ENCODE results near the gene GNB4. TPM values are rescaled to one million over a fixed set of nuclear protein-coding genes. Genes with fewer than 3 reads are reported as not detected.

The GNB4 gene
- total and polyA plus RNA-seq, 9 of the 15 experiments (the other 6 are each of a cell fraction or from before 2014, with no cell fraction given) = 6.8 to 36.7 (median 21.4) TPM

DNA sequence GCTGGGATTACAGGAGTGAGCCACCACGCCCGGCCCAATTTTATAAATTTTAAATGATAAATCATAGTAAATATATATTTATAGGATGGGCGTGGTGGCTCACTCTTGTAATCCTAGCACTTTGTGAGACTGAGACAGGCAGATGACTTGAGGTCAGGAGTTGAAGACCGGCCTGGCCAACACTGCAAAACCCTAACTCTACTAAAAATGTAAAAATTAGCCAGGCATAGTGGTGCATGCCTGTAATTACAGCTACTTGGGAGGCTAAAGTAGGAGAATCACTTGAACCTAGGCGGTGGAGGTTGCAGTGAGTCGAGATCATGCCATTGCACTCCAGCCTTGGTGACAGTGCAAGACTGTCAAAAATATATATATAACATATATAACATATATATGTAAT is 77.3 kb downstream of the GNB4 start:
- H3K4me1 ChIP-seq (replicated peaks in 1 of 2; ENCODE audit: control insufficient read depth in 2 of 2, insufficient read depth in 2 of 2, low read length in 2 of 2) = peaks cover 4 to 17% of the 10 kb centered on the region in 2 experiments; a peak in 4 of 5 replicates
- no peak overlapping the region for H3K9ac ChIP-seq (ENCODE audit: insufficient read depth in 1 of 2, low read depth in 2 of 2, low read length in 2 of 2)
- ATAC-seq (peak; percentile 30), DNase-seq (ENCODE audit: extremely low read depth in 1 of 4, low spot score in 3 of 4) (peak in 1 of 4 experiments; percentile 51), FAIRE-seq (no peak)
- CTCF ChIA-PET (ENCODE audit: low intra/inter-chr PET ratio) = no interaction called here
- BruUV-seq (replicated peaks) = no TSS peak
- POLR2A ChIA-PET = interaction anchor here (0.6 to 1.6 kb wide), 6 partner anchors 9 to 188 kb away, joined by 3 to 7 read pairs (median 3); no protein-coding TSS in a partner anchor
- no peaks in the 10 kb centered on the region for H3K79me2 ChIP-seq (ENCODE audit: control insufficient read depth, insufficient read depth, low read length)
- peak overlapping the region; percentile 42; the same call in 1 of the 3 replicates for H3K27ac ChIP-seq (ENCODE audit: extremely low read depth, low read depth, low read length)
- TF ChIP-seq SMAD4 (CRISPR knock-in tag; conservative IDR thresholded peaks at IDR 0.05) = 0 out of 2 replicates have a peak, but pooled peaks have one; percentile 15
- TF ChIP-seq, protein P1, sequence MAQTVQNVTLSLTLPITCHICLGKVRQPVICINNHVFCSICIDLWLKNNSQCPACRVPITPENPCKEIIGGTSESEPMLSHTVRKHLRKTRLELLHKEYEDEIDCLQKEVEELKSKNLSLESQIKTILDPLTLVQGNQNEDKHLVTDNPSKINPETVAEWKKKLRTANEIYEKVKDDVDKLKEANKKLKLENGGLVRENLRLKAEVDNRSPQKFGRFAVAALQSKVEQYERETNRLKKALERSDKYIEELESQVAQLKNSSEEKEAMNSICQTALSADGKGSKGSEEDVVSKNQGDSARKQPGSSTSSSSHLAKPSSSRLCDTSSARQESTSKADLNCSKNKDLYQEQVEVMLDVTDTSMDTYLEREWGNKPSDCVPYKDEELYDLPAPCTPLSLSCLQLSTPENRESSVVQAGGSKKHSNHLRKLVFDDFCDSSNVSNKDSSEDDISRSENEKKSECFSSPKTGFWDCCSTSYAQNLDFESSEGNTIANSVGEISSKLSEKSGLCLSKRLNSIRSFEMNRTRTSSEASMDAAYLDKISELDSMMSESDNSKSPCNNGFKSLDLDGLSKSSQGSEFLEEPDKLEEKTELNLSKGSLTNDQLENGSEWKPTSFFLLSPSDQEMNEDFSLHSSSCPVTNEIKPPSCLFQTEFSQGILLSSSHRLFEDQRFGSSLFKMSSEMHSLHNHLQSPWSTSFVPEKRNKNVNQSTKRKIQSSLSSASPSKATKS (CRISPR knock-in tag; IDR thresholded peaks at IDR 0.05) = no peak
- 0 out of 3 replicates have a peak, but pooled peaks of 1 of the 2 experiments have one; percentile 13 for TF ChIP-seq CBX3 (IDR thresholded peaks at IDR 0.05; ENCODE audit: borderline replicate concordance in 1 of 2, low read length in 2 of 2)
- TF ChIP-seq MYNN (IDR thresholded peaks at IDR 0.05) = no peak
- no peak for TF ChIP-seq MYNN (CRISPR knock-in tag; IDR thresholded peaks at IDR 0.05)
- no peak for TF ChIP-seq MEF2A (IDR thresholded peaks at IDR 0.05; ENCODE audit: control insufficient read depth, low read depth, low read length)
- TF ChIP-seq, protein P2, sequence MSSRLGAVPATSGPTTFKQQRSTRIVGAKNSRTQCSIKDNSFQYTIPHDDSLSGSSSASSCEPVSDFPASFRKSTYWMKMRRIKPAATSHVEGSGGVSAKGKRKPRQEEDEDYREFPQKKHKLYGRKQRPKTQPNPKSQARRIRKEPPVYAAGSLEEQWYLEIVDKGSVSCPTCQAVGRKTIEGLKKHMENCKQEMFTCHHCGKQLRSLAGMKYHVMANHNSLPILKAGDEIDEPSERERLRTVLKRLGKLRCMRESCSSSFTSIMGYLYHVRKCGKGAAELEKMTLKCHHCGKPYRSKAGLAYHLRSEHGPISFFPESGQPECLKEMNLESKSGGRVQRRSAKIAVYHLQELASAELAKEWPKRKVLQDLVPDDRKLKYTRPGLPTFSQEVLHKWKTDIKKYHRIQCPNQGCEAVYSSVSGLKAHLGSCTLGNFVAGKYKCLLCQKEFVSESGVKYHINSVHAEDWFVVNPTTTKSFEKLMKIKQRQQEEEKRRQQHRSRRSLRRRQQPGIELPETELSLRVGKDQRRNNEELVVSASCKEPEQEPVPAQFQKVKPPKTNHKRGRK (tag; IDR thresholded peaks at IDR 0.05) = no peak
- TF ChIP-seq ELF2 (CRISPR knock-in tag; IDR thresholded peaks at IDR 0.05) = no peak
- TF ChIP-seq, protein P3, sequence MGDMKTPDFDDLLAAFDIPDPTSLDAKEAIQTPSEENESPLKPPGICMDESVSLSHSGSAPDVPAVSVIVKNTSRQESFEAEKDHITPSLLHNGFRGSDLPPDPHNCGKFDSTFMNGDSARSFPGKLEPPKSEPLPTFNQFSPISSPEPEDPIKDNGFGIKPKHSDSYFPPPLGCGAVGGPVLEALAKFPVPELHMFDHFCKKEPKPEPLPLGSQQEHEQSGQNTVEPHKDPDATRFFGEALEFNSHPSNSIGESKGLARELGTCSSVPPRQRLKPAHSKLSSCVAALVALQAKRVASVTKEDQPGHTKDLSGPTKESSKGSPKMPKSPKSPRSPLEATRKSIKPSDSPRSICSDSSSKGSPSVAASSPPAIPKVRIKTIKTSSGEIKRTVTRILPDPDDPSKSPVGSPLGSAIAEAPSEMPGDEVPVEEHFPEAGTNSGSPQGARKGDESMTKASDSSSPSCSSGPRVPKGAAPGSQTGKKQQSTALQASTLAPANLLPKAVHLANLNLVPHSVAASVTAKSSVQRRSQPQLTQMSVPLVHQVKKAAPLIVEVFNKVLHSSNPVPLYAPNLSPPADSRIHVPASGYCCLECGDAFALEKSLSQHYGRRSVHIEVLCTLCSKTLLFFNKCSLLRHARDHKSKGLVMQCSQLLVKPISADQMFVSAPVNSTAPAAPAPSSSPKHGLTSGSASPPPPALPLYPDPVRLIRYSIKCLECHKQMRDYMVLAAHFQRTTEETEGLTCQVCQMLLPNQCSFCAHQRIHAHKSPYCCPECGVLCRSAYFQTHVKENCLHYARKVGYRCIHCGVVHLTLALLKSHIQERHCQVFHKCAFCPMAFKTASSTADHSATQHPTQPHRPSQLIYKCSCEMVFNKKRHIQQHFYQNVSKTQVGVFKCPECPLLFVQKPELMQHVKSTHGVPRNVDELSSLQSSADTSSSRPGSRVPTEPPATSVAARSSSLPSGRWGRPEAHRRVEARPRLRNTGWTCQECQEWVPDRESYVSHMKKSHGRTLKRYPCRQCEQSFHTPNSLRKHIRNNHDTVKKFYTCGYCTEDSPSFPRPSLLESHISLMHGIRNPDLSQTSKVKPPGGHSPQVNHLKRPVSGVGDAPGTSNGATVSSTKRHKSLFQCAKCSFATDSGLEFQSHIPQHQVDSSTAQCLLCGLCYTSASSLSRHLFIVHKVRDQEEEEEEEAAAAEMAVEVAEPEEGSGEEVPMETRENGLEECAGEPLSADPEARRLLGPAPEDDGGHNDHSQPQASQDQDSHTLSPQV (IDR thresholded peaks at IDR 0.05) = peak; percentile 43; the same call in 1 of the 2 replicates
- no peaks in the 10 kb centered on the region for H3K27me3 ChIP-seq (ENCODE audit: control insufficient read depth in 2 of 2, insufficient read depth in 2 of 2, low read length in 2 of 2)
- no peak overlapping the region for H3K4me2 ChIP-seq (ENCODE audit: insufficient read depth, low read length)
- peaks cover 41% of the 10 kb centered on the region for H3K36me3 ChIP-seq (ENCODE audit: control insufficient read depth, insufficient read depth, low read length)
- no peak overlapping the region for H3K4me3 ChIP-seq
- 73% methylated on average over 6 of the region's 6 CpGs for WGBS (ENCODE audit: insufficient coverage, low coverage, missing lambda C conversion rate)
- no peaks in the 10 kb centered on the region for H4K20me1 ChIP-seq (replicated peaks; ENCODE audit: control insufficient read depth, insufficient read depth, low read length)
- H2AFZ ChIP-seq (ENCODE audit: low read depth, low read length) = no peak overlapping the region
- in situ Hi-C loops (cut with MboI) (no loop called here), intact Hi-C loops (cut with micrococcal nuclease) (no loop called here)
- H3K9me3 ChIP-seq (replicated peaks; ENCODE audit: control insufficient read depth, insufficient read depth, low read depth, low read length) = no peaks in the 10 kb centered on the region
- H3K9me1 ChIP-seq (ENCODE audit: control insufficient read depth, insufficient read depth, low read length) = no peaks in the 10 kb centered on the region

Data from K562 (cell line).